CD4-positive, alpha-beta T cell (primary cell): Measurements from ENCODE around the gene GPR142. TPM values are rescaled to one million over a fixed set of nuclear protein-coding genes. Genes with fewer than 3 reads are reported as not detected.
A peak's percentile ranks its signal among the peaks of the same experiment; 100 is the strongest.

Experiments
- ATAC-seq: fragments of 200-7000 bp; cut with Tn5 transposase; one replicate; pipeline ENCODE4 v1.10.0; 2022; ENCODE audit warnings: mild to moderate bottlenecking; ENCODE audit not compliant: poor library complexity
- CTCF ChIA-PET: fragments of 350-600 bp; sonication (Branson Sonifier 250); formaldehyde crosslinking; loops from one replicate; lab custom pipeline; 2021; ENCODE audit warnings: antibody characterized with exemption, inconsistent platforms; lab: Charles Lee
- POLR2A ChIA-PET: fragments of 350-600 bp; sonication (Branson Sonifier 250); formaldehyde crosslinking; loops from one replicate; lab custom pipeline; 2021; ENCODE audit warnings: antibody characterized with exemption, inconsistent platforms; lab: Charles Lee
- DNase-seq, 14 experiments: peaks; one replicate each; pipeline ENCODE4 v3.0.0-alpha.2; 2013 to 2020; ENCODE audit warnings: mixed read lengths in 2 of 14
- H3K27ac ChIP-seq, 2 donors: one replicate each; pipeline versions ENCODE4 v1.5.1 to v1.7.0; 2013; ENCODE audit warnings: low read length in 2 of 2, low read depth in 1 of 2, mild to moderate bottlenecking in 1 of 2
- H3K27me3 ChIP-seq, 2 experiments: 1 replicate in 1 of 2; 2 replicates in 1 of 2; pipeline versions ENCODE4 v1.6.1 to v1.7.0; 2013; ENCODE audit warnings: low read length in 2 of 2, control low read depth in 1 of 2, mild to moderate bottlenecking in 1 of 2, moderate library complexity in 1 of 2; ENCODE audit not compliant: insufficient read depth in 2 of 2, control insufficient read depth in 1 of 2
- H3K36me3 ChIP-seq: one replicate; pipeline ENCODE4 v1.6.1; 2013; ENCODE audit warnings: low read length, control low read depth; ENCODE audit not compliant: insufficient read depth
- H3K4me1 ChIP-seq: one replicate; pipeline ENCODE4 v1.6.1; 2013; ENCODE audit warnings: low read length, control low read depth; ENCODE audit not compliant: insufficient read depth
- H3K4me3 ChIP-seq: one replicate; pipeline ENCODE4 v1.5.1; 2013; ENCODE audit warnings: mild to moderate bottlenecking, low read length, moderate library complexity
- H3K9me3 ChIP-seq, 2 experiments: 1 replicate in 1 of 2; 2 replicates in 1 of 2; pipeline versions ENCODE4 v1.6.1 to v1.7.0; 2013; ENCODE audit warnings: low read length in 2 of 2, mild to moderate bottlenecking in 2 of 2, control low read depth in 1 of 2, moderate library complexity in 1 of 2; ENCODE audit not compliant: control insufficient read depth in 1 of 2, insufficient read depth in 1 of 2
- H3K27ac Mint-ChIP-seq: one replicate; pipeline ENCODE4 v1.8.0; 2020; ENCODE audit warnings: mixed read lengths
- H3K27me3 Mint-ChIP-seq: one replicate; pipeline ENCODE4 v1.8.0; 2021; ENCODE audit warnings: mixed read lengths
- H3K36me3 Mint-ChIP-seq: one replicate; pipeline ENCODE4 v1.8.0; 2021; ENCODE audit warnings: low read depth, mixed read lengths
- H3K4me1 Mint-ChIP-seq: one replicate; pipeline ENCODE4 v1.8.0; 2021; ENCODE audit warnings: low read depth, mixed read lengths
- H3K4me3 Mint-ChIP-seq: one replicate; pipeline ENCODE4 v1.8.0; 2020; ENCODE audit warnings: mild to moderate bottlenecking, mixed read lengths
- H3K9me3 Mint-ChIP-seq: one replicate; pipeline ENCODE4 v1.8.0; 2020; ENCODE audit warnings: mixed read lengths
- CTCF ChIP-seq: fragments of 200-600 bp; IDR thresholded peaks from one replicate; pipeline ENCODE4 v1.8.0; 2022; ENCODE audit warnings: antibody characterized with exemption, mild to moderate bottlenecking
- intact Hi-C, 2 experiments: fragments of 100-400 bp; cut with DNase I in 1 of 2; cut with micrococcal nuclease in 1 of 2; formaldehyde crosslinking; loops; one replicate each; pipeline versions ENCODE4 v1.15.1 to v1.9.0; 2023 to 2025; cut with DNase I, micrococcal nuclease
- total RNA-seq, 174 experiments: library from RNA in 2 of 174; stranded (reverse) in 2 of 174; gene quantifications; one replicate each; pipeline ENCODE4 v1.2.3 and lab custom pipeline; 2021 to 2026

Gene GPR142
- total RNA-seq, 2 experiments from 2014 or later: not detected

GRCh38 chr17:74325376-74325742 lies 41.9 kb upstream of the GPR142 start:
- intact Hi-C loops: no loop called here
- peak overlapping the region; percentile 32 for H3K4me3 ChIP-seq
- peak; percentile 35 for ATAC-seq

GRCh38 chr17:74325743-74326379 lies 41.4 kb upstream of the GPR142 start, which contains the start of gene KIF19:
TSS of gene KIF19 (plus strand) at chr17:74326226. CDS start at chr17:74326350, 124 bp downstream.
- H3K4me3 Mint-ChIP-seq: peak within 1 kb of the TSS; percentile 65
- H3K27me3 Mint-ChIP-seq: peaks cover 26% of the 10 kb centered on the region
- CTCF ChIA-PET: no interaction called here
- Histone ChIP-seq H3K27me3 (peaks cover 0 to 11% of the 10 kb centered on the region in 2 experiments), H3K4me1 (peaks cover 38% of the 10 kb centered on the region), H3K27ac (no peak within 1 kb of the TSS), H3K36me3 (no peaks in the 10 kb centered on the region), H3K9me3 (no peaks in the 10 kb centered on the region), H3K4me3 (peak within 1 kb of the TSS; percentile 48)
- intact Hi-C loops: no loop called here
- POLR2A ChIA-PET: no interaction called here
- peak in 13 of 14 experiments; percentile 6 to 76 (median 46) for DNase-seq
- no peaks in the 10 kb centered on the region for H3K36me3 Mint-ChIP-seq
- H3K27ac Mint-ChIP-seq: no peak within 1 kb of the TSS
- peak; percentile 90 for ATAC-seq
- no peaks in the 10 kb centered on the region for H3K9me3 Mint-ChIP-seq
- no peak for TF ChIP-seq CTCF
- peaks cover 28% of the 10 kb centered on the region for H3K4me1 Mint-ChIP-seq

More at GRCh38 chr17:74325376-74325742, 41.9 kb upstream of the GPR142 start:
- H3K36me3 ChIP-seq: no peaks in the 10 kb centered on the region
- H3K4me1 ChIP-seq: peaks cover 38% of the 10 kb centered on the region
- ChIA-PET CTCF (no interaction called here), POLR2A (no interaction called here)
- H3K4me1 Mint-ChIP-seq: peaks cover 28% of the 10 kb centered on the region
- no peak for TF ChIP-seq CTCF
- no peaks in the 10 kb centered on the region for H3K36me3 Mint-ChIP-seq
- peak overlapping the region; percentile 65 for H3K4me3 Mint-ChIP-seq
- H3K27me3 Mint-ChIP-seq: peaks cover 26% of the 10 kb centered on the region
- no peaks in the 10 kb centered on the region for H3K9me3 Mint-ChIP-seq
- peak in 3 of 14 experiments; percentile 6 to 36 (median 19) for DNase-seq
- no peak overlapping the region for H3K27ac Mint-ChIP-seq
- H3K9me3 ChIP-seq: no peaks in the 10 kb centered on the region
- H3K27ac ChIP-seq: no peak overlapping the region
- peaks cover 0 to 11% of the 10 kb centered on the region in 2 experiments for H3K27me3 ChIP-seq

GRCh38 chr17:74326506-74326905 lies 40.8 kb upstream of the GPR142 start:
- no peaks in the 10 kb centered on the region for H3K9me3 Mint-ChIP-seq
- Histone ChIP-seq H3K9me3 (no peaks in the 10 kb centered on the region), H3K4me3 (peak overlapping the region; percentile 48), H3K36me3 (no peaks in the 10 kb centered on the region), H3K27ac (no peak overlapping the region), H3K4me1 (peaks cover 38% of the 10 kb centered on the region), H3K27me3 (peaks cover 0 to 11% of the 10 kb centered on the region in 2 experiments)
- H3K4me3 Mint-ChIP-seq: peak overlapping the region; percentile 2
- POLR2A ChIA-PET: no interaction called here
- DNase-seq: no peak
- TF ChIP-seq CTCF: no peak
- H3K36me3 Mint-ChIP-seq: no peaks in the 10 kb centered on the region
- peaks cover 26% of the 10 kb centered on the region for H3K27me3 Mint-ChIP-seq
- CTCF ChIA-PET: no interaction called here
- intact Hi-C loops: no loop called here
- peaks cover 28% of the 10 kb centered on the region for H3K4me1 Mint-ChIP-seq
- no peak overlapping the region for H3K27ac Mint-ChIP-seq
- ATAC-seq: no peak
